Fibroblast of mammary gland (primary cell): ENCODE results near the gene NBEA.
"Not testable (repeated sequence)": the region's sequence is repeated elsewhere in the genome, so short reads cannot be mapped to it uniquely, and the experiment has no call there.

Source experiments
- DNase-seq: peaks from one replicate; pipeline ENCODE4 v3.0.0-alpha.2; 2010; ENCODE audit warnings: low read depth
- H3K4me3 ChIP-seq: 2 replicates; pipeline ENCODE4 v1.5.1; 2011; ENCODE audit warnings: low read depth, mild to moderate bottlenecking, low read length, moderate library complexity; ENCODE audit not compliant: control insufficient read depth
- TF ChIP-seq, protein P1 (sequence below): conservative IDR thresholded peaks from 2 replicates; pipeline ENCODE4 v1.5.1; 2011; ENCODE audit warnings: low read depth, low read length, inconsistent platforms; ENCODE audit not compliant: control insufficient read depth, insufficient read depth

Gene NBEA

DNA sequence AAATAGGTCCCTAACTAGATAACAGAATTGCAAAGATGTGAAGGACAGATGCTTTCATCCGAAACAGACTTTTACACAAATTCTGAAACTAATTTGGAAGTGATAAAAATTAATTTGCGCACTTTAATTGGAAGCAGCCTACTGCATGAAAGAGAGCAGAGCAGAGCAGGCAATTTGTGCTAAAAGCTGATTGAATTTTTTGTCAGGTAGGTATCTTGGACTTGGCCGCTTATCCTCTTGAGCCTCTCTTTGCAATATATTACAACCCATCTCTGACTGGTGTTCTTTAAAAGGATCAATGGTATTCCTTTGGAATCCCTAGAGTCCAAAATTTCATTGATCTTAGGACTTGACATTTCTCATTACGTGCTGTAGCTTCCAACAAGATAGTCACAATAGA, 717.7 kb downstream of the NBEA start:
- no peak overlapping the region for H3K4me3 ChIP-seq
- no peak for DNase-seq
- TF ChIP-seq, protein P1, sequence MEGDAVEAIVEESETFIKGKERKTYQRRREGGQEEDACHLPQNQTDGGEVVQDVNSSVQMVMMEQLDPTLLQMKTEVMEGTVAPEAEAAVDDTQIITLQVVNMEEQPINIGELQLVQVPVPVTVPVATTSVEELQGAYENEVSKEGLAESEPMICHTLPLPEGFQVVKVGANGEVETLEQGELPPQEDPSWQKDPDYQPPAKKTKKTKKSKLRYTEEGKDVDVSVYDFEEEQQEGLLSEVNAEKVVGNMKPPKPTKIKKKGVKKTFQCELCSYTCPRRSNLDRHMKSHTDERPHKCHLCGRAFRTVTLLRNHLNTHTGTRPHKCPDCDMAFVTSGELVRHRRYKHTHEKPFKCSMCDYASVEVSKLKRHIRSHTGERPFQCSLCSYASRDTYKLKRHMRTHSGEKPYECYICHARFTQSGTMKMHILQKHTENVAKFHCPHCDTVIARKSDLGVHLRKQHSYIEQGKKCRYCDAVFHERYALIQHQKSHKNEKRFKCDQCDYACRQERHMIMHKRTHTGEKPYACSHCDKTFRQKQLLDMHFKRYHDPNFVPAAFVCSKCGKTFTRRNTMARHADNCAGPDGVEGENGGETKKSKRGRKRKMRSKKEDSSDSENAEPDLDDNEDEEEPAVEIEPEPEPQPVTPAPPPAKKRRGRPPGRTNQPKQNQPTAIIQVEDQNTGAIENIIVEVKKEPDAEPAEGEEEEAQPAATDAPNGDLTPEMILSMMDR = no peak

DNA sequence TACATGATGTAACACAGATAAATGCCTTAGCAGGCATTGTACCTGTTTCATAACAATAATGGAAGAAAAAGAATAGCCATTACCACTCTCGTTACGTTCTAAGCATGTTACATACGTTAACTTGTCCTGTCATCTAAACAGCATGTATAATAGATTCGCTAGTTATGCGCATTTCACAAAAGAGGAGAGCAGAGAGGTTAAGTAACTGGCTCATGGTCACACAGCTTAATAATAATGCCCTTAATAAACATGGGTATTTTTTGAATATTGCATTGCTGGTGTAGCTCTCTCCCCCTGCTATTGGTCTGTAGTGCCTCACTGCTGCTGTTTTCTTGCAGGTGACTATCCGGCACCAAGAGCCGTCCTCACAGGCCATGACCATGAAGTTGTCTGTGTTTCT, 722.7 kb downstream of the NBEA start:
- TF ChIP-seq, protein P1 = no peak
- H3K4me3 ChIP-seq = no peak overlapping the region
- no peak for DNase-seq

DNA sequence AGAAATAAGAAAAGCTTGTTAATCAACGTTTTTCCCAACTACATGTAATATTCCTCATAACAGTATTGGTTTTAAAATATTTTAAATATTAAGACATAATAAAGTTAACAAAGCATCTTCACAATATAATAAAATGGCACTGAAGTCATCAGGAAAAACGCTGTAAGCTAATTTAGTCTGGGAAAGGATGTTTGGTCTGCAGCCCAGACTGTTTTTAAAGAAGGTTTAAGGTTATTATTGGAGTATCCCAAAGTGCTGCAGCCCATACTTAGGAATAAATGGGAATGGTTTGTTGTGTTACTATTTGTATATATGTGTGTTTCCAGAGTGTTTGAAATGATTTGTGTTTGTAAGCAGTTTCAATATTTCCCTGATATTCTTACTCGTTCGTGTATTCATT, 727.3 kb downstream of the NBEA start:
- TF ChIP-seq, protein P1 = no peak
- no peak overlapping the region for H3K4me3 ChIP-seq
- no peak for DNase-seq

DNA sequence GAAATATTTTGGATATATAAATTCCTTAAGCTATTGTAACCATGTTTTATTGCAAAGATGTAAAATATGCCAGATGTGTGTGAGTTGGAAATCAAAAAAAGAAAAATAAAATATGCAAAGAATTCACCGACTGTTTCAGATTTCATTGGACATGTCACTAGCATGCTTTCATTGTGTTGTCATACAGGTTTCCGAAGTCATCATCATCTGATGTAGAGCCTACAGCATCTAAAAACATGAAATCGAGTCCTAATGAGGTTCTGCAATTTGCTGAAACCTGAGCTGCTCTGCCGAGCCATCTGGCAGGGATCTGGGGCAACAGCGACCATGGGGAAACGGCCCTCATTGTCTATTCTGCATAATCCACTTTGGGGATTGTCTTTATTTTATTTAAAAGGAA, 730.5 kb downstream of the NBEA start:
- TF ChIP-seq, protein P1 = no peak
- no peak overlapping the region for H3K4me3 ChIP-seq
- DNase-seq = no peak

DNA sequence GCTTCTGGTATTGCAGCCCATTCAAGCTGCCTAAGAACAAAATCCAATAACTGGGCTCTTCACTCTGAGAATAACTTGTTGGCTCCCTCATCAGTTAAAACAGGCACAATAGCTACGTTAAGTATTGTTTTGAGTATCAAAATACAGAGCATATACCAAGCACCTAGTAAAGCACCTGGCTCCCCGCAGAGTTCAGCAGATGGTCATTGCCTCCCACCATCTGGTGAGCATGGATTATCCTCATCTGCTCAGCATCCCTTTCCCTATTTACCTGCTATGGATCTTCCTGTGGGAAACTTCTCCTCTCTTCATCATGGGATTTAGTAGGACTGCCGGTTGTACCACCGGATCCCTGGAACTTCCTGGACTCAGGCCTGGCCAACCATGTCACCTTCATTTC, 733.6 kb downstream of the NBEA start:
- DNase-seq = no peak
- TF ChIP-seq, protein P1 = no peak
- H3K4me3 ChIP-seq = no peak overlapping the region

DNA sequence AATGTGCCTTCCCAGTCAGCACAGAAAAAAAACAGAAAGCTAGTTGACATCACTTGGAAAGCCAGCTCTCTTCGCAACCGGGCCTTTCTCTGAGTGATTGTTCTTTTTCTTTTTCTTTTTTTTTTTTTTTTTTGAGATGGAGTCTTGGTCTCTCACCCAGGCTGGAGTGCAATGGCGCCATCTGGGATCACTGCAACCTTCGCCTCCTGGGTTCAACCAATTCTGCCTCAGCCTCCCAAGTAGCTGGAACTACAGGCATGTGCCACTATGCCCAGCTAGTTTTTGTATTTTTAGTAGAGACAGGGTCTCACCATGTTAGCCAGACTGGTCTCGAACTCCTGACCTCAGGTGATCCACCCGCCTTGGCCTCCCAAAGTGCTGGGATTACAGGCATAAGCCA, 735.8 kb downstream of the NBEA start:
- H3K4me3 ChIP-seq, DNase-seq: not testable (repeated sequence)

DNA sequence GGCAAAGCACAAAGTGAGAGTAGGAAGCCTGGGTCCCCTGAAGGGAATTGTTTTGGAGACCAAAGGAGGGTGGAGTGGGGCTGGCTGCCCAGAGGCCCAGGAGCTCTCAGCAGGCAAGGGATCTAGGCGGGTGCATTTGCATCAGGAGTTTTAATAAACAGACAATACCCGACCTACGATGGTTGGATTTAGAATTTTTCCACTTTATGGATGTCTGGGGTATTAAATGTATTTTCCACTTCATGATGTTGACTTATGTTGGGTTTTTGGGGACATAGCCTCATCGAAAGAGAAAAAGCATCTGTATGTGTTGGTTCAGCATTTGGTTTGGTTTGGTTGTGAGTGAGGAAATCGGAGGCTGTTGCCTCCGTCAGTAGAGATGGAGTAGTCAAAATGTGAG, 739.6 kb downstream of the NBEA start:
- TF ChIP-seq, protein P1 = no peak
- no peak overlapping the region for H3K4me3 ChIP-seq
- DNase-seq = no peak
